Vagina (tissue), 2 donors: Measurements from ENCODE around the gene ALG11.

Experiments used
- CTCF ChIP-seq, 3 experiments: fragments of 450-650 bp in 2 of 3; fragments of 200-600 bp in 1 of 3; sonication (generic) in 1 of 3; IDR thresholded peaks; one replicate each; pipeline ENCODE4 v1.5.1; 2017 to 2019; ENCODE audit warnings: antibody characterized with exemption in 3 of 3, mild to moderate bottlenecking in 2 of 3, moderate library complexity in 2 of 3
- POLR2A ChIP-seq, 2 donors: fragments of 450-650 bp; IDR thresholded peaks; one replicate each; pipeline ENCODE4 v1.6.1; 2017; ENCODE audit warnings: antibody characterized with exemption in 2 of 2, mild to moderate bottlenecking in 2 of 2, moderate library complexity in 2 of 2

- TF ChIP-seq CTCF (IDR thresholded peaks at IDR 0.05) (no peak), POLR2A (IDR thresholded peaks at IDR 0.05) (no peak)
Measured at GRCh38 chr13:51998723-51999509, 13.3 kb upstream of the ALG11 start.
